NCI-H1930 (cell line): Measurements from ENCODE around the gene PCBD1.
A peak's percentile ranks its signal among the peaks of the same experiment; 100 is the strongest.

Source experiments
- DNase-seq, 2 experiments: peaks; one replicate each; lab custom pipeline; 2025; lab: John Stamatoyannopoulos, UW

The PCBD1 gene

GRCh38 chr10:70902661-70903261 is 14.4 kb upstream of the PCBD1 start:
- DNase-seq: no peak

- no peak for DNase-seq
Measured at GRCh38 chr10:70901276-70901878, 13.0 kb upstream of the PCBD1 start.

GRCh38 chr10:70899096-70899495 is 10.7 kb upstream of the PCBD1 start:
- DNase-seq: no peak

- no peak for DNase-seq
Measured at GRCh38 chr10:70898687-70899086, 10.3 kb upstream of the PCBD1 start.

GRCh38 chr10:70896551-70896950 is 8.2 kb upstream of the PCBD1 start:
- no peak for DNase-seq

- DNase-seq: no peak
Measured at GRCh38 chr10:70894416-70894815, 6.1 kb upstream of the PCBD1 start.

- no peak for DNase-seq
Measured at GRCh38 chr10:70893227-70894006, 5.1 kb upstream of the PCBD1 start.

- no peak for DNase-seq
Measured at GRCh38 chr10:70892631-70893030, 4.3 kb upstream of the PCBD1 start.

- no peak for DNase-seq
Measured at GRCh38 chr10:70891627-70892026, 3.3 kb upstream of the PCBD1 start.

GRCh38 chr10:70890917-70891431 is 2.6 kb upstream of the PCBD1 start:
- DNase-seq: no peak

GRCh38 chr10:70889291-70889690 is 926 bp upstream of the PCBD1 start:
- DNase-seq: no peak

GRCh38 chr10:70886921-70887665 is 1.3 kb downstream of the PCBD1 start:
- DNase-seq: no peak

- no peak for DNase-seq
Measured at GRCh38 chr10:70885931-70886903, 2.1 kb downstream of the PCBD1 start.

- DNase-seq: no peak
Measured at GRCh38 chr10:70885481-70885880, 2.9 kb downstream of the PCBD1 start.

- DNase-seq: no peak
Measured at GRCh38 chr10:70884741-70885140, 3.6 kb downstream of the PCBD1 start.

GRCh38 chr10:70880077-70880534 is 8.3 kb downstream of the PCBD1 start:
- DNase-seq: peak; percentile 3 to 54

GRCh38 chr10:70879207-70879606 is 9.2 kb downstream of the PCBD1 start:
- DNase-seq: no peak

- DNase-seq: no peak
Measured at GRCh38 chr10:70874061-70874460, 14.3 kb downstream of the PCBD1 start.

- DNase-seq: no peak
Measured at GRCh38 chr10:70872291-70872690, 16.1 kb downstream of the PCBD1 start.

- no peak for DNase-seq
Measured at GRCh38 chr10:70866424-70866823, 21.9 kb downstream of the PCBD1 start.

- DNase-seq: no peak
Measured at GRCh38 chr10:70864935-70865334, 23.4 kb downstream of the PCBD1 start.
